Measurements from ENCODE around the gene ASCL5.

The ASCL5 gene

GRCh38 chr1:201139306-201139705, 12.3 kb upstream of the ASCL5 start:
- Histone ChIP-seq H3K4me3 (ENCODE audit: low read length) (no peak overlapping the region), H3K9me3 (ENCODE audit: control insufficient read depth, insufficient read depth, low read length) (no peaks in the 10 kb centered on the region), H3K36me3 (ENCODE audit: control insufficient read depth, low read length) (peaks cover 8% of the 10 kb centered on the region; the same call in 1 of the 2 replicates), H3F3A (ENCODE audit: control insufficient read depth, insufficient read depth) (no peaks in the 10 kb centered on the region), H3K27me3 (ENCODE audit: control insufficient read depth, low read length) (no peaks in the 10 kb centered on the region), H3K4me1 (ENCODE audit: control insufficient read depth, low read length) (no peaks in the 10 kb centered on the region), H4K20me1 (ENCODE audit: control insufficient read depth, insufficient read depth, low read depth, low read length) (no peaks in the 10 kb centered on the region; the same call in 1 of the 2 replicates), H3K27ac (ENCODE audit: low read depth, low read length) (no peak overlapping the region), H3K4me2 (ENCODE audit: low read length) (no peak overlapping the region), H3K79me2 (ENCODE audit: control insufficient read depth, low read length) (no peaks in the 10 kb centered on the region), H3K9me2 (replicated peaks; ENCODE audit: control insufficient read depth, low read length) (no peaks in the 10 kb centered on the region)
- TF ChIP-seq EZH2phosphoT487 (IDR thresholded peaks at IDR 0.05; ENCODE audit: borderline replicate concordance, low read length) (no peak), CTCF (IDR thresholded peaks at IDR 0.05; ENCODE audit: low read depth, low read length, poor library complexity, severe bottlenecking) (no peak)

GRCh38 chr1:201138311-201138840, 11.4 kb upstream of the ASCL5 start:
- TF ChIP-seq EZH2phosphoT487 (IDR thresholded peaks at IDR 0.05; ENCODE audit: borderline replicate concordance, low read length) (no peak), CTCF (IDR thresholded peaks at IDR 0.05; ENCODE audit: low read depth, low read length, poor library complexity, severe bottlenecking) (no peak)
- Histone ChIP-seq H3K36me3 (ENCODE audit: control insufficient read depth, low read length) (peaks cover 3% of the 10 kb centered on the region; the same call in 1 of the 2 replicates), H3K9me3 (ENCODE audit: control insufficient read depth, insufficient read depth, low read length) (no peaks in the 10 kb centered on the region), H3K4me2 (ENCODE audit: low read length) (no peak overlapping the region), H3K27me3 (ENCODE audit: control insufficient read depth, low read length) (no peaks in the 10 kb centered on the region), H3F3A (ENCODE audit: control insufficient read depth, insufficient read depth) (no peaks in the 10 kb centered on the region), H3K27ac (ENCODE audit: low read depth, low read length) (no peak overlapping the region), H3K4me3 (ENCODE audit: low read length) (no peak overlapping the region), H3K9me2 (replicated peaks; ENCODE audit: control insufficient read depth, low read length) (no peaks in the 10 kb centered on the region), H3K4me1 (ENCODE audit: control insufficient read depth, low read length) (no peaks in the 10 kb centered on the region), H4K20me1 (ENCODE audit: control insufficient read depth, insufficient read depth, low read depth, low read length) (no peaks in the 10 kb centered on the region), H3K79me2 (ENCODE audit: control insufficient read depth, low read length) (no peaks in the 10 kb centered on the region)

- Histone ChIP-seq H3K27ac (ENCODE audit: low read depth, low read length) (no peak overlapping the region), H4K20me1 (ENCODE audit: control insufficient read depth, insufficient read depth, low read depth, low read length) (no peaks in the 10 kb centered on the region), H3K4me2 (ENCODE audit: low read length) (no peak overlapping the region), H3K36me3 (ENCODE audit: control insufficient read depth, low read length) (no peaks in the 10 kb centered on the region), H3K9me2 (replicated peaks; ENCODE audit: control insufficient read depth, low read length) (no peaks in the 10 kb centered on the region), H3K4me1 (ENCODE audit: control insufficient read depth, low read length) (no peaks in the 10 kb centered on the region), H3F3A (ENCODE audit: control insufficient read depth, insufficient read depth) (no peaks in the 10 kb centered on the region), H3K27me3 (ENCODE audit: control insufficient read depth, low read length) (no peaks in the 10 kb centered on the region), H3K79me2 (ENCODE audit: control insufficient read depth, low read length) (no peaks in the 10 kb centered on the region), H3K4me3 (ENCODE audit: low read length) (no peak overlapping the region), H3K9me3 (ENCODE audit: control insufficient read depth, insufficient read depth, low read length) (no peaks in the 10 kb centered on the region)
- TF ChIP-seq EZH2phosphoT487 (IDR thresholded peaks at IDR 0.05; ENCODE audit: borderline replicate concordance, low read length) (no peak), CTCF (IDR thresholded peaks at IDR 0.05; ENCODE audit: low read depth, low read length, poor library complexity, severe bottlenecking) (no peak)
Observed at GRCh38 chr1:201137579-201138310, 10.8 kb upstream of the ASCL5 start.
